ENCODE measurements around the gene TRPC4.
"Not testable (repeated sequence)": the region's sequence is repeated elsewhere in the genome, so short reads cannot be mapped to it uniquely, and the experiment has no call there.

The TRPC4 gene

GRCh38 chr13:37863708-37864107 lies 5.9 kb downstream of the TRPC4 start:
- no peak for TF ChIP-seq CTCF (IDR thresholded peaks at IDR 0.05; ENCODE audit: insufficient read depth, low read depth, low read length, missing control alignments)
- no peak overlapping the region for H3K4me3 ChIP-seq (ENCODE audit: low read depth, low read length)

GRCh38 chr13:37835392-37835791 lies 34.2 kb downstream of the TRPC4 start:
- no peak overlapping the region for H3K4me3 ChIP-seq (ENCODE audit: low read depth, low read length)
- TF ChIP-seq CTCF (IDR thresholded peaks at IDR 0.05; ENCODE audit: insufficient read depth, low read depth, low read length, missing control alignments), result no peak
- DNase-seq (ENCODE audit: low read depth), result no peak

More at GRCh38 chr13:37863708-37864107, 5.9 kb downstream of the TRPC4 start:
- DNase-seq (ENCODE audit: low read depth), result no peak

- no peak for DNase-seq (ENCODE audit: low read depth)
- no peak overlapping the region for H3K4me3 ChIP-seq (ENCODE audit: low read depth, low read length)
- no peak for TF ChIP-seq CTCF (IDR thresholded peaks at IDR 0.05; ENCODE audit: insufficient read depth, low read depth, low read length, missing control alignments)
These were observed 36.2 kb downstream of the TRPC4 start for GRCh38 chr13:37833411-37833810.

- no peak for TF ChIP-seq CTCF (IDR thresholded peaks at IDR 0.05; ENCODE audit: insufficient read depth, low read depth, low read length, missing control alignments)
- no peak for DNase-seq (ENCODE audit: low read depth)
- no peak overlapping the region for H3K4me3 ChIP-seq (ENCODE audit: low read depth, low read length)
These were observed 53.3 kb downstream of the TRPC4 start for GRCh38 chr13:37816276-37816675.

- no peak for DNase-seq (ENCODE audit: low read depth)
- H3K4me3 ChIP-seq (ENCODE audit: low read depth, low read length), result no peak overlapping the region
- TF ChIP-seq CTCF (IDR thresholded peaks at IDR 0.05; ENCODE audit: insufficient read depth, low read depth, low read length, missing control alignments), result no peak
These were observed 58.1 kb downstream of the TRPC4 start for GRCh38 chr13:37811441-37811840.

- no peak for DNase-seq (ENCODE audit: low read depth)
- no peak for TF ChIP-seq CTCF (IDR thresholded peaks at IDR 0.05; ENCODE audit: insufficient read depth, low read depth, low read length, missing control alignments)
- no peak overlapping the region for H3K4me3 ChIP-seq (ENCODE audit: low read depth, low read length)
These were observed 62.9 kb downstream of the TRPC4 start for GRCh38 chr13:37806666-37807065.

- H3K4me3 ChIP-seq (ENCODE audit: low read depth, low read length), result no peak overlapping the region
- DNase-seq (ENCODE audit: low read depth), result no peak
- no peak for TF ChIP-seq CTCF (IDR thresholded peaks at IDR 0.05; ENCODE audit: insufficient read depth, low read depth, low read length, missing control alignments)
These were observed 71.9 kb downstream of the TRPC4 start for GRCh38 chr13:37797631-37798030.

- DNase-seq (ENCODE audit: low read depth); H3K4me3 ChIP-seq (ENCODE audit: low read depth, low read length): not testable (repeated sequence)
These were observed 72.8 kb downstream of the TRPC4 start for GRCh38 chr13:37796795-37797194.
